ENCODE measurements around the gene ATP5F1E.
A peak's percentile ranks its signal among the peaks of the same experiment; 100 is the strongest.

Gene ATP5F1E

DNA sequence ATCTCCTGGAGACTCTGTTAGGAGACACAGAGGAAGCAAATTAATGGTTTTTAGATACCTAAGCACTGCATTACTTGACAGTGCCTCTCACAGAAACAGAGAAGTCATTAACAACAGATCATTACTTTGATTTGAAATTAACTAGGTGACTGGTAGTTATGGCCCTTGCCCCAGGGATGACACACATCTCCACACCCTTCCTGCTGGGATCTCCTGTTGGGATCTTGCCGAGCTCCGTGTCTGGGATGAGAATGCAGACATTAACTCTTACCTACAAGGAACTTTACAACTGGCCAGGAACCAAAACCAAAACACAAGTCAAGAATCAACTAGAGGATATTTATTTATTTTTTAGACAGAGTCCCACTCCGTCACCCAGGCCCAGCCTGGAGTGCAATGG is 12.7 kb upstream of the ATP5F1E start:
- no peak overlapping the region for H2AFZ ChIP-seq (ENCODE audit: low read length)
- H3K79me2 ChIP-seq (ENCODE audit: insufficient read depth, low read length), result peaks cover 29% of the 10 kb centered on the region
- H3F3A ChIP-seq (ENCODE audit: low read depth), result no peaks in the 10 kb centered on the region
- TF ChIP-seq, protein P1, sequence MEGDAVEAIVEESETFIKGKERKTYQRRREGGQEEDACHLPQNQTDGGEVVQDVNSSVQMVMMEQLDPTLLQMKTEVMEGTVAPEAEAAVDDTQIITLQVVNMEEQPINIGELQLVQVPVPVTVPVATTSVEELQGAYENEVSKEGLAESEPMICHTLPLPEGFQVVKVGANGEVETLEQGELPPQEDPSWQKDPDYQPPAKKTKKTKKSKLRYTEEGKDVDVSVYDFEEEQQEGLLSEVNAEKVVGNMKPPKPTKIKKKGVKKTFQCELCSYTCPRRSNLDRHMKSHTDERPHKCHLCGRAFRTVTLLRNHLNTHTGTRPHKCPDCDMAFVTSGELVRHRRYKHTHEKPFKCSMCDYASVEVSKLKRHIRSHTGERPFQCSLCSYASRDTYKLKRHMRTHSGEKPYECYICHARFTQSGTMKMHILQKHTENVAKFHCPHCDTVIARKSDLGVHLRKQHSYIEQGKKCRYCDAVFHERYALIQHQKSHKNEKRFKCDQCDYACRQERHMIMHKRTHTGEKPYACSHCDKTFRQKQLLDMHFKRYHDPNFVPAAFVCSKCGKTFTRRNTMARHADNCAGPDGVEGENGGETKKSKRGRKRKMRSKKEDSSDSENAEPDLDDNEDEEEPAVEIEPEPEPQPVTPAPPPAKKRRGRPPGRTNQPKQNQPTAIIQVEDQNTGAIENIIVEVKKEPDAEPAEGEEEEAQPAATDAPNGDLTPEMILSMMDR (conservative IDR thresholded peaks at IDR 0.05; ENCODE audit: low read length), result no peak
- no peak for TF ChIP-seq EZH2phosphoT487 (IDR thresholded peaks at IDR 0.05; ENCODE audit: borderline replicate concordance)
- no peaks in the 10 kb centered on the region for H3K27me3 ChIP-seq (ENCODE audit: insufficient read depth, low read length, poor library complexity, severe bottlenecking)
- no peak overlapping the region for H3K9ac ChIP-seq (ENCODE audit: low read depth, low read length, poor library complexity, severe bottlenecking)
- H3K4me2 ChIP-seq (ENCODE audit: low read depth, low read length, poor library complexity, severe bottlenecking), result no peak overlapping the region
- H3K9me2 ChIP-seq (replicated peaks; ENCODE audit: low read depth, low read length), result no peaks in the 10 kb centered on the region
- no peaks in the 10 kb centered on the region for H3K36me3 ChIP-seq (ENCODE audit: insufficient read depth, low read length)
- no peak overlapping the region for H3K4me3 ChIP-seq (ENCODE audit: low read length, poor library complexity, severe bottlenecking)
- no peaks in the 10 kb centered on the region for H3K9me3 ChIP-seq (ENCODE audit: insufficient read depth, low read depth, low read length)
- peaks cover 24% of the 10 kb centered on the region for H4K20me1 ChIP-seq (ENCODE audit: insufficient read depth, low read length, poor library complexity, severe bottlenecking)
- H3K4me1 ChIP-seq (ENCODE audit: insufficient read depth, low read length, poor library complexity, severe bottlenecking), result peaks cover 33% of the 10 kb centered on the region

GRCh38 chr20:59044295-59044694 is 12.2 kb upstream of the ATP5F1E start:
- Histone ChIP-seq H3K27me3 (ENCODE audit: insufficient read depth, low read length, poor library complexity, severe bottlenecking) (no peaks in the 10 kb centered on the region), H3F3A (ENCODE audit: low read depth) (no peaks in the 10 kb centered on the region), H3K79me2 (ENCODE audit: insufficient read depth, low read length) (peaks cover 34% of the 10 kb centered on the region), H3K9me2 (replicated peaks; ENCODE audit: low read depth, low read length) (no peaks in the 10 kb centered on the region), H3K4me2 (ENCODE audit: low read depth, low read length, poor library complexity, severe bottlenecking) (peak overlapping the region; percentile 96), H3K9me3 (ENCODE audit: insufficient read depth, low read depth, low read length) (no peaks in the 10 kb centered on the region), H2AFZ (ENCODE audit: low read length) (no peak overlapping the region), H3K36me3 (ENCODE audit: insufficient read depth, low read length) (no peaks in the 10 kb centered on the region), H4K20me1 (ENCODE audit: insufficient read depth, low read length, poor library complexity, severe bottlenecking) (peaks cover 29% of the 10 kb centered on the region), H3K9ac (ENCODE audit: low read depth, low read length, poor library complexity, severe bottlenecking) (peak overlapping the region; percentile 83), H3K4me3 (ENCODE audit: low read length, poor library complexity, severe bottlenecking) (no peak overlapping the region), H3K4me1 (ENCODE audit: insufficient read depth, low read length, poor library complexity, severe bottlenecking) (peaks cover 38% of the 10 kb centered on the region)
- TF ChIP-seq, protein P1 (conservative IDR thresholded peaks at IDR 0.05; ENCODE audit: low read length), result no peak
- no peak for TF ChIP-seq EZH2phosphoT487 (IDR thresholded peaks at IDR 0.05; ENCODE audit: borderline replicate concordance)

GRCh38 chr20:59043698-59044097 is 11.6 kb upstream of the ATP5F1E start:
- TF ChIP-seq EZH2phosphoT487 (IDR thresholded peaks at IDR 0.05; ENCODE audit: borderline replicate concordance), result no peak
- TF ChIP-seq, protein P1 (conservative IDR thresholded peaks at IDR 0.05; ENCODE audit: low read length), result no peak
- H3K9me2 ChIP-seq (replicated peaks; ENCODE audit: low read depth, low read length), result no peaks in the 10 kb centered on the region
- peaks cover 43% of the 10 kb centered on the region for H3K4me1 ChIP-seq (ENCODE audit: insufficient read depth, low read length, poor library complexity, severe bottlenecking)
- H3K4me3 ChIP-seq (ENCODE audit: low read length, poor library complexity, severe bottlenecking), result peak overlapping the region; percentile 89
- H2AFZ ChIP-seq (ENCODE audit: low read length), result peak overlapping the region; percentile 100
- H3K79me2 ChIP-seq (ENCODE audit: insufficient read depth, low read length), result peaks cover 40% of the 10 kb centered on the region
- H3K27me3 ChIP-seq (ENCODE audit: insufficient read depth, low read length, poor library complexity, severe bottlenecking), result no peaks in the 10 kb centered on the region
- peaks cover 35% of the 10 kb centered on the region for H4K20me1 ChIP-seq (ENCODE audit: insufficient read depth, low read length, poor library complexity, severe bottlenecking)
- H3F3A ChIP-seq (ENCODE audit: low read depth), result no peaks in the 10 kb centered on the region
- no peaks in the 10 kb centered on the region for H3K9me3 ChIP-seq (ENCODE audit: insufficient read depth, low read depth, low read length)
- H3K36me3 ChIP-seq (ENCODE audit: insufficient read depth, low read length), result no peaks in the 10 kb centered on the region
- H3K9ac ChIP-seq (ENCODE audit: low read depth, low read length, poor library complexity, severe bottlenecking), result peak overlapping the region; percentile 83
- H3K4me2 ChIP-seq (ENCODE audit: low read depth, low read length, poor library complexity, severe bottlenecking), result peak overlapping the region; percentile 96
